Sigmoid colon (tissue), 3 donors: ENCODE measurements around the gene KTN1.

Experiments
- POLR2A ChIP-seq, 2 donors: fragments of 450-650 bp; IDR thresholded peaks; one replicate each; pipeline ENCODE4 v1.6.1; 2016; ENCODE audit warnings: antibody characterized with exemption in 2 of 2, mild to moderate bottlenecking in 2 of 2, moderate library complexity in 2 of 2
- TF ChIP-seq, protein P1 (sequence below), 4 experiments: fragments of 450-650 bp in 3 of 4; fragments of 200-600 bp in 1 of 4; IDR thresholded peaks; one replicate each; pipeline ENCODE4 v1.5.1; 2016 to 2019; ENCODE audit warnings: antibody characterized with exemption in 4 of 4, mild to moderate bottlenecking in 3 of 4, moderate library complexity in 2 of 4

DNA sequence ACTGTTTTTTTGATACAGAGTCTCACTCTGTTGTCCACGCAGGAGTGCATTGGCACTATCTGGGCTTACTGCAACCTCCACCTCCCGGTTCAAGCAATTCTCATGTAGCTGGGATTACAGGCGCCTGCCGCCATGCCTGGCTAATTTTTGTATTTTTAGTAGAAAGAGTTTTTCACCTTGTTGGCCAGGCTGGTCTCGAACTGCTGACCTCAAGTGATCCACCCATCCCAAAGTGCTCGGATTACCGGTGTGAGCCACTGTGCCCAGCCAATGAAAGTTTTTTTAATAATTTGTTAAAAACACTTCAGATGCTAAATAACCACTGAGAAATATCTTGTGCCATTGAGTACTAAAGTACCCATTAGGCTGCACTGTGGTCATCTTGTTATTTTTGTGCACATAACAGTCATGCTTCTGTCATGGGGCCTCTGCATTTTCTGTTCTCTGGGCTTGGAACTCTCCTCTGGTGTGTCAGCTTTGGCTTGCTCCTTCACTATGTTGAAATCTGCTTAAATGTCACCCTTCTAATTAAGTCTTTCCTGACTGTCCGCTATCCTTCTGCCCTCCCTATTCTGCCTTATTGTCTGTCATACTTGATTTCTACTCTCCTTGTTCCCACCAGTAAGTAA, 105.1 kb downstream of the KTN1 start:
- TF ChIP-seq, protein P1, sequence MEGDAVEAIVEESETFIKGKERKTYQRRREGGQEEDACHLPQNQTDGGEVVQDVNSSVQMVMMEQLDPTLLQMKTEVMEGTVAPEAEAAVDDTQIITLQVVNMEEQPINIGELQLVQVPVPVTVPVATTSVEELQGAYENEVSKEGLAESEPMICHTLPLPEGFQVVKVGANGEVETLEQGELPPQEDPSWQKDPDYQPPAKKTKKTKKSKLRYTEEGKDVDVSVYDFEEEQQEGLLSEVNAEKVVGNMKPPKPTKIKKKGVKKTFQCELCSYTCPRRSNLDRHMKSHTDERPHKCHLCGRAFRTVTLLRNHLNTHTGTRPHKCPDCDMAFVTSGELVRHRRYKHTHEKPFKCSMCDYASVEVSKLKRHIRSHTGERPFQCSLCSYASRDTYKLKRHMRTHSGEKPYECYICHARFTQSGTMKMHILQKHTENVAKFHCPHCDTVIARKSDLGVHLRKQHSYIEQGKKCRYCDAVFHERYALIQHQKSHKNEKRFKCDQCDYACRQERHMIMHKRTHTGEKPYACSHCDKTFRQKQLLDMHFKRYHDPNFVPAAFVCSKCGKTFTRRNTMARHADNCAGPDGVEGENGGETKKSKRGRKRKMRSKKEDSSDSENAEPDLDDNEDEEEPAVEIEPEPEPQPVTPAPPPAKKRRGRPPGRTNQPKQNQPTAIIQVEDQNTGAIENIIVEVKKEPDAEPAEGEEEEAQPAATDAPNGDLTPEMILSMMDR (IDR thresholded peaks at IDR 0.05), result no peak
- no peak for TF ChIP-seq POLR2A (IDR thresholded peaks at IDR 0.05)
